ENCODE results near the gene TPM4. TPM values are rescaled to one million over a fixed set of nuclear protein-coding genes. Genes with fewer than 3 reads are reported as not detected.
"Not testable (repeated sequence)": the region's sequence is repeated elsewhere in the genome, so short reads cannot be mapped to it uniquely, and the experiment has no call there.

TPM4 gene
- total RNA-seq, 1 experiment from 2014 or later, result 1,019 TPM

DNA sequence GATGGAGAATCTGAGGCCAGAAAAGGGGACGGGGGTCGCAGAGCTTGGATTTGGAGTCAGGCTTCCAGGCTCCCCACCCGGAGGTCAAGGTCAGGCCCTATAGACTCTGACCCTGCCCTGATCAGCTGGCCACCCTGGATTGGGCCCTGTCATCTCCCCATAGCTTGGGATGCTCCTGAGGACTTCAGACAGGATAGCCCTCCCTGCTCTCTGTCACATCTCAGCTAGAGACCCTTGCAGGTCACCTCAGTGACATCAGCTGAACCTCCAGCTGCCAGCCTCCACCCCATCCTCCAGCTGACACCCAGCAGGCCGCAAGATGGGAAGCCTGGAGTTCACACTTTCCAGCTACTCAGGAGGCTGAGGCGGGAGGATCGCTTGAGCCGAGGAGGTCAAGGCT, 2.8 kb upstream of the TPM4 start:
- DNase-seq (ENCODE audit: low spot score), result peak; percentile 4

DNA sequence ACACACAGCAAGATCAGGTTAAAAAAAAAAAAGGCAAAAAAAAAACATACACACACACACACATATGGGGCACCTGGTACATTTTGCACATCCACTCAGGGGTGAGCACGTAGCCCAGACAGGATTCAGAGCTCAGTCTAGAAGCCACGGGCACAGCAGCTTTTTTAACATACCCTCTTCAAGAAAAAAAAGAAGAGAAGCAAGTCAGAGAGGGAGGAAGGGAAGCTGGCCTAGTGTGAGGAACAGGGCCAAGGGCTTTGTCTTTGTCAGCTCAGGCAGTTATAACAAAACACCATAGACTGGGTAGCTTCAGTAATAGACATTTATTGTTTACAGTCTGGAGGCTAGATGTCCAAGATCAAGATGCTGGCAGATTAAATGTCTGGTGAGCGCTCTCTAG, 2.3 kb upstream of the TPM4 start:
- peak; percentile 17 for DNase-seq (ENCODE audit: low spot score)

GRCh38 chr19:16074488-16075365, 1.6 kb upstream of the TPM4 start:
- peak; percentile 9 for DNase-seq (ENCODE audit: low spot score)

DNA sequence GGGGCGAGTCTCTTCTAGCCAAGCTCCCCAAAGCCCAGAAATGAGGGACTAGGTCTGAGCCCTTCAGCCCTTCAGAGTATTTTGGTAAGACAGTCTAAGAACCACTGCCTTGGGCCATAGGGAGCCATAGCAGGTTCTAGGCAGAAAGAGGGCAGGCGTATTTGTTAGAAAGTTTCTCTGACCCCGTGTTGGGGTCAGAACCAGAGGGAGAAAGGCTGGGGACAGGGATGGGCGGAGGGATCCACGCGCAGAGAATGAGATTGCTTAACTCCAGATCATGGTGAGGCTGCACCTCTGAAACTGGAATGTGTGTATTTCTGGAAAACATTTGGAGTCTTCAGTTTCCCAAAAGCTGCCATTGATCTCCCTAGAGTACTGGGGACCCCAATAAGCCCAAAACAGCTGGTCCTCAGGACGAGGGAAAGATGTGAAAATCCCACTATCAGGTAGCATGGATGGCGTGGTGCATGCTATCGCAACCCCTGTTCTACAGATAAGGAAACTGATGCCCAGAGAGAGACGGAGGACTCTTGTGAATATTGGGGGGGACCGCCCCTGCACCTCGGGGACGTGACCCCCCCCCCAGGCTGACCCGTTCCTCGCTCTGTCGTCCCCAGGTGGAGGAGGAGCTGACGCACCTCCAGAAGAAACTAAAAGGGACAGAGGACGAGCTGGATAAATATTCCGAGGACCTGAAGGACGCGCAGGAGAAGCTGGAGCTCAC, 703 bp upstream of the TPM4 start:
- no peak for DNase-seq (ENCODE audit: low spot score)

DNA sequence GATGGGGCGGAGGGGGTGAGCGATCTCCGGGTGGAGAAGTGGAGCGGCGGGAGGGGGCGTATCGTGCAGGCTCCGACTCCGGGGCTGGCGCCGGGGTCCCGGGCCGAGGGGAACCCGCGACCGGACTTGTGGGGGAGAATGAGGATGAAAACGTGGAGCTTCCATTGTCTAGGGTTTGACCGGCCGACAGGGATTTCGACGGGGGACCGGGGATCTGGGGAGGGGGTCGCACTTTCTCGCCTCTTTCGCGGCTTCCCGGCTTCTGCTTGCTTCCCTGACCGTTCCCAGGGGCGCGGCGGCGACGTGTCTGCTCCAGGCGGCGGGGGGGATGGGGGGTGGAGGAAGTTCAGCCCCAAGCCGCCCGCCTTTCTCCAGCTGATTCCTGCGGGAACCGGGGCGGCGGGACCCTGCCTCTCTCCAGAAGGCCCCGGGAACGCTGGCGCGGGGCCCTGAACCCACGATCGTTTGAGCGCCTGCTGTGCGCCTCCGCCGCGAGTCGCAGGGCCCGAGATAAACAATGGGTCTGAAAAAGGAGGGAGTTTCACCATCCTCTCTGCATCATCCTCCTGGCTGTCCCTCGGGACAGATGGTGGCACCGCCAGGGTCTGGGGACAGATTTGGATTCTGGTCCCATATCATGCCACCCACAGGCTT, 790 bp downstream of the TPM4 start:
- peak; percentile 31 for DNase-seq (ENCODE audit: low spot score)

DNA sequence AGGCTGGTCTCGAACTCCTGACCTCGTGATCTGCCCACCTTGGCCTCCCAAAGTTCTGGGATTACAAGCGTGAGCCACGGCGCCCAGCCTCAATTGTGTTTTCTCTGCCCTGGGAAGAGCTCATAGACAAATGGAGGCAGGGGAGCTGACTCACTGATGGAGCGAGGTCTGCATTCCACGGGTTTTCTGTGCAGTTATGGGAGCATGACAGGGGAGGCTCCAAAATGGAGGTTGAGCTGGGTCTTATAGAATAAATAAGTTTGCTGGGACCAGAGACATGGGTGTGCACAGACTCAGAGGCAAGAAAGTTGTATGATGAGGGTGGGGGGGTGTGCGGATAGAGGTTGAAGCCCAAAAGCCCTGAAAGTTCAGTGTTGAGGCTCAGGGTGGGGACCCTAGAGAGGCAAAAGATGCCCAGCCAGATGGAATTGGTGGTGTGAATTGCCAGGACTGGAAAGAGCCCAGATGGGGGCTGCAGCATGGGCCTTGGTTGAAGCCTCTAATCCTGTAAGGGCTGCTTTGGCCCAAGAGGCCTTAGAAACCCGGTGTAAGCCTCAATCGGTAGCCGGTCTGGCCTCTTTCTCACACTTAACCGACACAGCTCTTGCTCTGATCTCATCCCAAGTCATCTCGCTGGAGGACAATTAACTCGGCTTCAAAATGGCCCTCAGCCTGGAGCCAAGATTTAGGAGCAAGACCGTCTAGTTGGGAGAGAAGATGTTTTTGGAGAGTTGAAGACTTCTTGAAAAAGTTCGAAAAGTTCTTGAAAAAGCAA, 1.9 kb downstream of the TPM4 start:
- DNase-seq (ENCODE audit: low spot score), result peak; percentile 36

DNA sequence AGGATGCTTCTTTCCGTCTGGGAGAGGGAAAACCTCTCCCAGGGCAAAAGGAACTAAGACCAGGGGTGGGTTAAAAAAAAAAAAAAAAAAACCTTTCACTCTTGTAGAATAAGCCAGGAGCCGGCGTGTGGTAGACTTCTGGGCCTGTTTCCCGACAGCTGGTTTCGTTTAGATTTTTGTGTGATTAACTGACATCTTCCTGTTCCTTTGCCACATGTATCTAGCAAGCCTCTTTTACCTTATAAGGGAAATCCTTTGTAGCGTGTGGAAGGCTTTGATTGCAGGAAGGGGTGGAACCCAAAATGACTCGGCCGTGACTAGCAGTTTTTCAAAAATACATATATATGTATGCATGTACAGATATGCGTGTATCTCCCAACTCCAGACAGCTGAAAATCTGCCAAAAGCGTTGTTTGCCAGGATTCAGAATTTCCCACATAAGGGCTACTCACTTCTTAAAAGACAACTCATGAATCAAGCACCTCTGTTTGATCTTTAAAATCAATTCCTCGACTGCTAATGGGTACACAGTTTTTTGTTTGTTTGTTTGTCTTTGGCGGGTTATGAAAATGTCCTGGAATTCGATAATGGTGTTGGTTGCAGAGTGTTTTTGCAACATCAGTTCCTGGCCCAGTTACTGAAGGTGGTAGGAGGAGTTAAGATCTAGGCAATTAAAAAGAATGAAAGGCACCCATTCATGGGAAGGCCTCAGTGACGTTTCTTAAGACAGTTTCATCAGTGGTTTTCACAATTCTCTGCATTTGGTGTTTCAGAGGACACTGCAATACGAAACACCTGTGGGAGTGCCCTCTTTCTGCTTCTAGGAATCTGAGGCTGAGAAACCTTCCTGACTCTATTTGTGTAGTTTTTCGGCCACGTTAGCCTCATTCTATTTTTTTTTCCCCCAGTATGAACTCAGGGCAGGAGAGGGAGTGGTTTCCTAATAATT, 2.7 kb downstream of the TPM4 start:
- peak; percentile 99 for DNase-seq (ENCODE audit: low spot score)

GRCh38 chr19:16084067-16084685, 7.9 kb downstream of the TPM4 start:
- no peak for DNase-seq (ENCODE audit: low spot score)

DNA sequence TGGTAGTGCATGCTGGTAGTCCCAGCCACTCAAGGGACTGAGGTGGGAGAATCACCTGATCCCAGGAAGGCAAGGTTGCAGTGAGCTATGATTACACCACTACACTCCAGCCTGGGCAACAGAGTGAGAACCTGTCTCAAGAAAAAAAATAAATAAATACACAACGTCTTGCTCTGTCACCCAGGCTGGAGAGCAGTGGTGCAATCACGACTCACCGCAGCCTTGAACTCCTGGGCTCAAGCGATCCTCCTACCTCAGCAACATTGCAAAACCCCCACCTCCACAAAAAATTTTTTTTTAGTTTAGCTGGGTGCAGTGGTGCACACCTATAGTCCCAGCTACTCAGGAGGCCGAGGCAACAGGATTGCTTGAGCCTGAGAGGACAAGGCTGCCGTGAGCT, 8.8 kb downstream of the TPM4 start:
- DNase-seq (ENCODE audit: low spot score), result no peak

DNA sequence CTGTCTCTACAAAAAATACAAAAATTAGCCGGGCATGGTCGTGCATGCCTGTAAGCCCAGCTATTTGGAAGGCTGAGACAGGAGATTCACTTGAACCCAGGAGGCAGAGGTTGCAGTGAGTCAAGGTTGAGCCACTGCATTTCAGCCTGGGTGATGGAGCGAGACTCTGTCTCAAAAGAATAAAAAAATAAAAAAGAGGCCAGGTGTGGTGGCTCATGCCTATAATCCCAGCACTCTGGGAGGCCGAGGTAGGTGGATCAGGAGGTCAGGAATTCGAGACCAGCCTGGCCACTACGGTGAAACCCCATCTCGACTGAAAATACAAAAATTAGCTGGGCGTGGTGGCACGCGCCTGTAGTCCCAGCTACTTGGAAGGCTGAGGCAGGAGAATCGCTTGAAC, 11.1 kb downstream of the TPM4 start:
- not testable (repeated sequence) for DNase-seq (ENCODE audit: low spot score)

DNA sequence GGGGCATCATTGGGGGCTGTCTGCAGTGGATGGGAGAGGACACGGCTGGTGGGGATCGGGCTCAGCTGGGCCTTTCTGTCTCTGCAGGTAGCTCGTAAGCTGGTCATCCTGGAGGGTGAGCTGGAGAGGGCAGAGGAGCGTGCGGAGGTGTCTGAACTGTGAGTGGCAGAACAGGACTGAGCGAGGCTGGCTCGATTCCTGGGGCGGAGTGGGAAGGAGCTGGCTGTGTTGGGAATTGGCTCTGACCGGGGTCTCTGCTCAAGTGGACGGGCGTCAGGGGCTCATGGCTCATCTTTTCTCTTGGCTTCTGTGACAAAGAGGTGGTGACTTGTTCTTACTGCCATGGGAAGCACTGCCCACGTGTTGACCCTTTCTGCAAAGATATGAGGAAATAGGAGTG, 11.6 kb downstream of the TPM4 start:
- DNase-seq (ENCODE audit: low spot score), result no peak

GRCh38 chr19:16088351-16089009, 12.2 kb downstream of the TPM4 start:
- DNase-seq (ENCODE audit: low spot score), result no peak

DNA sequence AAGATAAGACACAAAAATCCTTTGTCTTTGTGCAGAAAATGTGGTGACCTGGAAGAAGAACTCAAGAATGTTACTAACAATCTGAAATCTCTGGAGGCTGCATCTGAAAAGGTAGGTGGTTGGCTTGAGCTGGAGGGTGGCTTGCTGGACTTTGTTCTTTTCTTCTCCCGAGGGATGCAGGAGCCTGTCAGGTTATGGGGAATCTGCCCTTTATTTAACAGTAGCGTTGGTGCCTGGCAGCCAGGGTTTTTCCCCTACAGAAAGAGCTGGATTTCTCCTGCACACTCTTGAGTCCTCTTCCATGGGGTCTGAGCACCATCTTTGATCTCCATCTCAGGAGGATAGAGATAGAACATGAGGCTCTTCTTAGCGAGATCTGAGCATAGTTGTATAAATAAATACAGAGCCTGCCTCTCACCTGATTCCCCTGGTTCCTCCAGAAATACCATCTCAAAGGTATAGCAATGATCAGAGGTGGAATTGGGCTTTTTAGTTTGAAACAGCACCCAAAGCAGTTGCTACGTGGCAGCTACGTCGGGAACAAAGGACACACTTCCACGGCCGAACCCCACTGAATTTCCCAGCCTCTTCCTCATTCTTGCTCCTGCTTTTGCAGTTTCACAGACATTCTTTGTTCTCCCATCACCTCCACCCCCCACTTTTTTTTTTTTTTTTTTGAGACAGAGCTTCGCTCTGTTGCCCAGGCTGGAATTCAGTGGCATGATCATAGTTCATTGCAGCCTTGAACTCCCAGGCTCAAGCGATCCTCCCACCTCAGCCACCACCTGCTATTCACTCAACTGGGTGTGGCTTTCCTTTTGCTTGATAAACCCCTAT, 12.9 kb downstream of the TPM4 start:
- no peak for DNase-seq (ENCODE audit: low spot score)

GRCh38 chr19:16091546-16092475, 15.5 kb downstream of the TPM4 start:
- DNase-seq (ENCODE audit: low spot score), result no peak

- no peak for DNase-seq (ENCODE audit: low spot score)
Measured at GRCh38 chr19:16094360-16095070, 18.2 kb downstream of the TPM4 start.

DNA sequence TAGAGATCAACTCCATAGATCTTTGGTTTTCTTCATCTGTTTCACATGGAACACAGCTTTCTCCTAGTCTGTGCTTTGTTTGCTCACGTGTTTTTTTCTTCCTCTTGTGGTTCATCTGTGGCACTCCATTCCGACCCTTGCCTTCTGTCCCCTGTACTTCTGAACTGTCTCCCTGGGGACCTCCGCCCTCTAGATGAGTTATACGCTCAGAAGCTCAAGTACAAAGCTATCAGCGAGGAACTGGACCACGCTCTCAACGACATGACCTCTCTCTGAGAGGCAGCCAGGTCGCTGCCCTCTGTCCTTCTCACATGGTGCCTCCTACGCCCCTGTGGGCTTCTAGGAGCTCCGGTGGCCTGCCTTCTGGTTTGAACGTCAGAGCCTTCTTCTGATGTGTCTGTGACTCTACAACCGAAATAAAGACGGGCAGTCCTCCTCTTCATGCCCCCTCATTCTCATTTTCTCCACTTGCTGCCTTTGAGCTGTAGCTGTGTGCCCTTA, 18.8 kb downstream of the TPM4 start:
- DNase-seq (ENCODE audit: low spot score), result no peak

Measured in H4 (cell line).